NK-92 (cell line): Measurements from ENCODE around the gene SLC25A34.

Experiments
- DNase-seq: peaks from one replicate; lab custom pipeline; 2025; ENCODE audit not compliant: unreplicated experiment; lab: John Stamatoyannopoulos, UW

Gene SLC25A34

DNA sequence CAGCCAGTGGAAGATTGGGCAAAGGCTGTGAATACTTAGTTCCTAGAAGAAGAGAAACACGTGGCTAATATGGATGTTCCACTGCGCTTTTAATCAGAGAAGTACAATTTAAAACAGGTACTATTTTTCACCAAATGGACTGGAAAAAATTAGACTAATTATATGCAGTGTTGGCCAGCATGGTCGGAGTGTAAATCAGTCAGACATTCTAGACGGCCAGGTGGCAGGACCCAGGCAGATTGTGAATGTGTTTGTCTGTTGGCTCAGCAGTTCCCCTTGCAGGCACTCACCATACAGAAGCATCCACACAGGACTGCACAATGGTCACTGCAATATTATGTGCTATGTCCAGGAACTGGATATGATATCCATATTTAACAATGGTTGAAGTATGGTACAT lies 23.9 kb upstream of the SLC25A34 start:
- DNase-seq = no peak

DNA sequence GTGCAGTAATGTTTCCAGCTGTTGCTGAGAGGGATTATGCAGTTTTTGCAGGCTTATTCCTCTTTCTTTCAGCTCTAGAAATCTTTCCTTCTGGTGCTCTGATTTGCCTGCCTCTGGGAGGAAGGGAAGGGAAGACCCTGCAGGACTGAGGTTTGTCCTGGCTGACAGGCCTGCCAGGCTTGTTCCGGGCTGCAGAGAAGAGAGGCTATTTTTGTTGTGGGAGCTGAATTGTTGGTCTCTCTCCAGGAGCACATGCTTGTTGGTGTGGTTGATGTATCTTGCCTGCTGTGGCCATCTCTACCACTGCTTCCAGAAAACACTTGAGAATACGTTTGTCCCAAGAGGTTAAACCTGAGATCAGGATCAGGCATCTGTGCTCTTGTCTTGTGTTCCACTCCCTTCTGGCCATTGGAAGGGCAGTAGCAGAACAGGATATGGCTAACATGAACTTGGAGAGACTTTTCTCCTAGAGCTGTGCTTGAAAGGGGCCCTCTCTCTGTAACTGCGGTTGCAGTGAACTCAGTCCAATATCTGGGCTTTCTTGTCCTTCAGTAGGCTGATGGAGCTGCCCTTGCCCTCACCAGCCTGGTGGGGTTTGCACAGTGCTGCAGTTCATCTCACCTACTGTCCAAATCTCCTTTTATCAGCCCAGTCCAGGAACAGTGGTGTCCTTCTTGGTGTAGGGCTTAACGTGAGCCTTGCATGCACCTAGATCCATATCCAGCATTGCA lies 21.5 kb upstream of the SLC25A34 start:
- DNase-seq = no peak

DNA sequence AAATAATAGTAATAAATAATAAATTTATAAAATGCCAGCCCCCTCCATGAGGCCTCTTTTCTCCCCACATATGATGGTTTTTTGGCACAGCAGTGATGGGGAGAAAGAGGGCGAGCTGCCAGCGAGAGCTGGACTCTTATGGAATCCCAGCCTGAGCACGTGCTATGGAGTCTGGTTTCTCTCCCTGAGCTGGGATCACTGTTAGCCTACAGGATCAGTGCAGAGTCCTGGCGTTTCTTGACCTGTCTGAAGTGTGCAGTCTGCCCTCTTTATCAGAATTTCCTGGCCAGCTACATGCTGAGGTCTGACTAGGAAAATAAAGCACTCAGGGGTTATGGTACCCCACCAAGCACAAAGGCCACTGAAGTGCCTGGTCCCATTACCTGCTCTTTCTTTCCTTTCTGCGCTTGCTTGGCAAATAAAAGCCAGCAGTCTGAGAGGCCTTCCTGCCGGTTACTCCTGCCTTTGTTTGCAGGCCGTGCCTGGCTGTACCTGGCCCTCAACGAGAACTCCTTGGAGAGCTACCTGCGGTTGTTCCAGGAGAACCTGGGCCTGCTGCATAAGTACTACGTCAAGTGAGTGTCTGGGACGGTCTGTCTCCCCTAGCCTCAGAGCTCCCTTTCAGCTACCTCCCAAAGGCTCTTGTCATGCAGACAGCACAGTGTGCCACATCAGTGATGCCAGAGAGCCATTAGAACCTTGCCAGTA lies 18.5 kb upstream of the SLC25A34 start:
- no peak for DNase-seq

DNA sequence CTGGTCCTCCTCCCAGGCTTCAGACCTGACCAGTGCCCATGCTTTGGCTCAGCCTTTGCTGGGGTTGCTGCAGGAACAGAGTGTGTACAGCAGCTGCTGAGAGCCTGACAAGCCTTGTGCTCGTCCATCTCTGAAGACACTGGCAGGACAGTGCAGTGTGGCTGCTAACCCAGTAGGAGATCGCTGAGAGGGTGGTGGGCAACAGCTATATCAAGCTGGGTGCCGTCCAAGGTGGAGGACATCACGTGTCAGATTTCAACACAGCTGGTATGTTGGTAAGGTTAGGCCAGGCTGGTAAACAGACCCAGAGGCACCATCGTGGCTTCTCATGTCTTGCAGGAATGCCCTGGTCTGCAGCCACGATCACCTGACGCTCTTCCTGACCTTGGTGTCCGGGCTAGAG lies 17.9 kb upstream of the SLC25A34 start:
- DNase-seq = no peak

DNA sequence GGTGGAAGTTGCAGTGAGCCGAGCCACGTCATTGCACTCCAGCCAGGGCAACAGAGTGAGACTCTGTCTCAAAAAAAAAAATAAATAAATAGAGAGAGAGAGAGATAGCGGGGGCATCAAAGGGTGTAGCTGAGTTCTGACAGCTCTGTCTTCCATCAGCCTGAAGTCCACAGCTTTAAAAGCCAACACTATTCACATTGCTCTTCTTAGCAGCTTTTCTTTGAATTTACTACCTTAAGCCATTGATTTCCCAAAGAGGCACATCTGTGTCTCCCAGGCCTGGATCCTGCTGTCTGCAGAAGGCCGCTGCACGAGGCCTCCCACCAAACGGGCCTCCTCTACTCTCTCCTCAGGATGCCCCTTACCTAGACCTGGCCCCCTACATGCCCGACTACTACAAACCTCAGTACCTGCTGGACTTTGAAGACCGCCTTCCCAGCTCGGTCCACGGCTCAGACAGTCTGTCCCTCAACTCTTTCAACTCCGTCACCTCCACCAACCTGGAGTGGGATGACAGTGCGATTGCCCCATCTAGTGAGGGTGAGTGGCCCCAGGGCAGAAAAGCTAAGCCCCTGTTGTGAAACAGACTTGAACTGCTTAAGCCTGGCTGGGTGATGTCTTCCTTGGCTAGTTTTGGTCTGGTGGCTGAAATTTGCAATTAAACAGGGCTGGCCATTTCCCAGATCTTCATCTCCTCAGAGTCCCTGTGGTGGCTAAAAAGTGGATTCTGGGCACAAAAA lies 16.5 kb upstream of the SLC25A34 start:
- no peak for DNase-seq

DNA sequence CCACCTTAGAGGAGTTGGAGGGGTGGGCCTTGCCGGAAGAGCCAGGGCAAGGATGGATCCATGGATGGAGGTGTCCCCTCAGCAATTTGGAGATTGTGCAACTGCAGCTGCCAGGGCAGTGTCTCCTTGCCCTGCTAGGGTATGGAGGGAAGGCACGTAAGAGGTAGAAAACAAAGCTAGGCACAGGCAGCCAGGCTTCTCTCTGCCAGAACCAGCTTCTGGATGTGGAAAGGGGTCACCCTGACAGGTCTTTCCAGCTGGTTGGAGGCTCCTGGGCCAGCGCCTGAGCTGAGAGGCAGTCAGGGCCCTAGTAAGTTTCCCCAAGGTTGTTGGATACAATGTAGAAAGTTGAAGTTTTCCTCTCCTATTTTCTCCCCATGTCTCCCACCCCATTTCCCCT lies 15.2 kb upstream of the SLC25A34 start:
- no peak for DNase-seq

DNA sequence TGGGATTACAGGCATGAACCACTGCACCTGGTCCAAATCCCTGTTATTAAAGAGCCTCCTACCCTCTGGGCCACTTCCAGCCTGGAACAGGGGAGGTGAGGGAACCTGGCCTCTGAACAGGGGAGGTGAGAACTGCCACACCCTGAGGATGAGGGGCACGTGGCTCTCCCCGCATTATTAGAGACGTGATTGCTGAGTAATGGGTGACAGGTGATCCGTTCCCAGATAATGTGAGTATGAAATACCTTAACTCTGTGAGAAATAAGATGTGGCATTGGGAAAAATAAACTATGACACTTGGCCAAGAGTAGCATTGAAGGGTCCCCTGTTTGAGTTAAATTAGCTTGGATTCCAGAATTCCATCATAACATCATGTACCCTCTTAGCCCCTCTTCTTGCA lies 13.6 kb upstream of the SLC25A34 start:
- DNase-seq = no peak

DNA sequence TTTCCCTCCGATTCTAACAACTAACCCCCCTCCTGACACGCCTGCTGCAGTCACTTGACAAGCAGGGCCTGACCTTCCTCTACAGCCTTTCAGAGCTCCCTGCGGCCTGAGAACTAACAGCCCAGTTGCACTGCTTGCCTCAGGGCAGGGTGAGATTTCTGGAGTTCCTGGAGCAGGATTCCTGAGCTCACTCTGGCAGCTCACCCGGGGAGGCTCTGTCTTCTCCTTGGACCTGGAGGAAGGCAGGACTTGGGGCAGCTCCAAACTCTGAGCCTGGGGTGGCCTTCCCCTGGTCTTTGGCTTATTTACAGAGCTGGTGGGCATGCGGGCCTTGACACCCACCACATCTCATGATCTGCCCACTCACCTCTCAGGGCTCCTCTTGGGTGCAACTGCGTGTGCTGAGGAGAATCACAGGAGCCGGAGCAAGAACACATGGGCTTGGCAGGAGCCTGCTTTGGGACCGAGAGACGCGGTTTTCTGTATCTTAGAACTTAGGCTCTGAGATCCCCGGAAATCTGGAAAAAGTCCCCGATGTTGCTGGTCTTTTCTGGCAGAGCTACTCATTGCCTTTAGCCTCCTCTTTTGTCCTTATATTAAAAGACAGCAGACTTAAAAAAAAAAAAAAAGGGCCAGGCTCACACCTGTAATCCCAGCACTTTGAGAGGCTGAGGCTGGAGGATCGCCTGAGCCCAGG lies 13.1 kb upstream of the SLC25A34 start:
- no peak for DNase-seq

DNA sequence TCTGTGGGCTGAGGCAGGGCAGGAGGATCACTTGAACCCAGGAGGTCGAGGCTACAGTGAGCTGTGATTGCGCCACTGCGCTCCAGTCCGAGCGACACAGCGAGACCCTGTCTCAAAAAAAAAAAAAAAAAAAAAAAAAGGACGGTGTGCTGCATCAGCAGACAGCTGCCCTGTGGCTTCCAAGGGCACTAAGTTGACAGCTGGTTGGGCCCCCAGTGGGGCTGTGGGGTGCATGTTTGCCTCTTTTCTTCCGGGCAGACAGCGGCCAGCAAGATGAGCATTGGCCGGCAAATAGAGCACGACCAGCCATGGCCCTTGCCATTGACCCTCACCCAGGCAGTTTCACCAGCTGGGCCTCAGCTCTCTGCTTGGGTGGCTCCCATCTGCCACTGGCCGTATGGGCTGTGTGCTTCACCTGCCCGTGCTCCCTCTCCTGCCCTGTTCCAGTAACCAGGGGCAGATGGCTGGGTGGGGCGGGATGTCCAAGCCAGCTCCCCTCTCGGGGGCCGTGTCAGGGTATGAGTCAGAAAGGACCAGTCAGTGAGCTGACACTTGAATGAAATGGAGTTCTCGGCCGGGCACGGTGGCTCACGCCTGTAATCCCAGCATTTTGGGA lies 12.3 kb upstream of the SLC25A34 start:
- no peak for DNase-seq

DNA sequence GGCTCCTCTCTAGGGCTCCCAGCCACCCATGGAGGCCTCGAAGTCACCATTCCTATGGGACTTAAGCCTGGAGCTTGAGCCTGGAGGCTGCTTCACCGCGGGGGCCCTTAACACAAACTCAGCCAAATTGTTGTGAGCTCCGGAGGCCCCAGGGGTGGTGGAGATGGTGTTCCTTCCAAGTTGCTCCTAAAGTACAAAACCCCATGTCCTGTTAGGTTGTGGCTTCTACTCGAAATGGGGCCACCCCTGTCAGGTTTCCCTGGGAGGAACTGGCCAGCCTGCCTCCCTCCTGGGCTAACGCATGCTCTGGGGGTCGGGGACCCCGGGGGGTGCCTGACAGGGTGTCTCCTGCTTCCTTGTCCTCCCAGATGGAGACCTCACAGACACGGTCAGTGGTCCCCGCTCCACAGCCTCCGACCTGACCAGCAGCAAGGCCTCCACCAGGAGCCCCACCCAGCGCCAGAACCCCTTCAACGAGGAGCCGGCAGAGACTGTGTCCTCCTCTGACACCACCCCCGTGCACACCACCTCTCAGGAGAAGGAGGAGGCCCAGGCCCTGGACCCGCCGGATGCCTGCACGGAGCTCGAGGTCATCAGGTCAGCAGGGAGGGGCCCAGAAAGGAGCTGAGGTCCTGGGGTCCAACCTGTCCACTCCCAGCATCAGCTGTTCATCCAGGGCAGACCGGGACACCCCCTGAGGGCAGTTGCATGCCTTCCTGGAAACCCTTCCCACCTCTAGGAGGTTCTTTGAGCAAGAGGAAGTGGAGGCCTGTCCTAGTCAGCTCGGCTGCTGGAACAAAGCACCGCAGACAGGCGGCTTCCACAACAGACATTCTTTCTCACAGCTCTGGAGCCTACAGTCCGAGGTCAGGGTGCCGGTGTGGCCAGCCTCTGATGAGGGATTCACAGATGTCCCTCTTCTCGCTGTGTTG lies 10.8 kb upstream of the SLC25A34 start:
- DNase-seq = no peak

DNA sequence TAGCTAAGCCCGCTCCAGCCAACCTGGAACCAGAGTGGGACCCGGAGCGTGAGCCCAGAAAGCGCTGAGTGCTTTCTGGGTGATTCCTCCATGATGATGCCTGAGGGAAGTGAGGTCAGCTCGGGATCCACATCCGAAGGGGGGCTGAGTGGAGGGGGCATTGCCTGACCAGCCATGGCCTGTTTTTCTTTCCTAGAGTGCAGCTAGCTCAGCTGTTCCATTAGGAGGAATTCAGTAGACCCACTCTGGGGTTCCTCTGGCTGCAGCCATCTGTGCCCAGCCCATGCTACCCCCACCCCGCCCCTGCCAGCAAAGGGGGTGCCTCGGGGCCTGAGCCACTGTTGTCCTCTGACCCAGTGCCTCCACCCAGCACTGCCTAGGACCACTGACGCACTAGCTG lies 9.6 kb upstream of the SLC25A34 start:
- DNase-seq = no peak

DNA sequence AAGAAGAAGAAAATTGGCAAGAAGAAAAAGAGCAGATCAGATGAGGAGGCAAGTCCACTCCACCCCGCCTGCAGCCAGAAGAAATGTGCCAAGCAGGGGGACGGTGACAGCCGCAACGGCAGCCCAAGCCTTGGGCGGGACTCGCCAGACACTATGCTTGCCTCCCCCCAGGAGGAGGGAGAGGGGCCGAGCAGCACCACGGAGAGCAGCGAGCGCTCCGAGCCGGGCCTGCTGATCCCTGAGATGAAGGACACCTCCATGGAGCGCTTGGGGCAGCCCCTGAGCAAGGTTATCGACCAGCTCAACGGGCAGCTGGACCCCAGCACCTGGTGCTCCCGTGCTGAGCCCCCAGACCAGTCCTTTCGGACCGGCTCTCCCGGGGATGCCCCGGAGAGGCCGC lies 9.0 kb upstream of the SLC25A34 start:
- DNase-seq = no peak

DNA sequence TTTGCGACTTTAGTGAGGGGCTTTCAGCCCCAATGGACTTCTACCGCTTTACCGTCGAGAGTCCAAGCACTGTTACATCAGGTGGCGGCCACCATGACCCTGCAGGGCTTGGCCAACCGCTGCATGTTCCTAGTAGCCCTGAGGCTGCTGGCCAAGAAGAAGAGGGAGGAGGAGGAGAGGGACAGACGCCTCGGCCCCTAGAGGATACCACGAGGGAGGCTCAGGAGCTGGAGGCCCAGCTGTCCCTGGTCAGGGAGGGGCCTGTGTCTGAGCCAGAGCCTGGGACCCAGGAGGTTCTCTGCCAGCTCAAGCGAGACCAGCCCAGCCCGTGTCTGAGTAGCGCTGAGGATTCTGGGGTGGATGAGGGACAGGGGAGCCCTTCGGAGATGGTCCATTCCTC lies 8.6 kb upstream of the SLC25A34 start:
- no peak for DNase-seq

DNA sequence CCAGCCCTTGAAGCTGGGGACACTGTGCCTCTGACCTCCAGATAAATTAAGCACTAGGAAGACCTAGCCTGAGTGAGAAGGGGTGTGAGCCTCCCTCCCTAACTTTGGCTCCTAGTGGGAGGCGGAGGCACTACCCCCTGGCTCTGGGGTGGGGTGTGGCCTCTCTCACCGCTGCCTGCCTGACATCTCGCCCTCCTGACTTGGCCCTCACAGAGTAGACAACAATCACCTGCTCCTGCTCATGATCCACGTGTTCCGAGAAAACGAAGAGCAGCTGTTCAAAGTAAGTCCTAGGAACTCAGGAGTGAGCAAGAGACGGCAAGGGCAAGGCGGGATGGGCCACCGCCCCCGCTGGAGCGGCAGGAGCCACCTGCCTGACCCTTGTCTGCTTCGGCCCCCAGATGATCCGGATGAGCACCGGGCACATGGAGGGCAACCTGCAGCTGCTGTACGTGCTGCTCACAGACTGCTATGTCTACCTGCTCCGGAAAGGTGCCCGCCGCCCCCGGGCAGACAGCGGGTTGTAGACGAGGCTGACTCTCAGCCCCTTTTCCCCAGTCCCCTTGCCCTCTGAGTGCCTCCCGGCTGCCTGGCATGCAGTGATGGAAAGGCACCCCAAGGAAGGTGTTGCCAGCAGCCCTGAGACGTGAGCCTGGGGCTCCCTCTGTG lies 8.1 kb upstream of the SLC25A34 start:
- DNase-seq = no peak

DNA sequence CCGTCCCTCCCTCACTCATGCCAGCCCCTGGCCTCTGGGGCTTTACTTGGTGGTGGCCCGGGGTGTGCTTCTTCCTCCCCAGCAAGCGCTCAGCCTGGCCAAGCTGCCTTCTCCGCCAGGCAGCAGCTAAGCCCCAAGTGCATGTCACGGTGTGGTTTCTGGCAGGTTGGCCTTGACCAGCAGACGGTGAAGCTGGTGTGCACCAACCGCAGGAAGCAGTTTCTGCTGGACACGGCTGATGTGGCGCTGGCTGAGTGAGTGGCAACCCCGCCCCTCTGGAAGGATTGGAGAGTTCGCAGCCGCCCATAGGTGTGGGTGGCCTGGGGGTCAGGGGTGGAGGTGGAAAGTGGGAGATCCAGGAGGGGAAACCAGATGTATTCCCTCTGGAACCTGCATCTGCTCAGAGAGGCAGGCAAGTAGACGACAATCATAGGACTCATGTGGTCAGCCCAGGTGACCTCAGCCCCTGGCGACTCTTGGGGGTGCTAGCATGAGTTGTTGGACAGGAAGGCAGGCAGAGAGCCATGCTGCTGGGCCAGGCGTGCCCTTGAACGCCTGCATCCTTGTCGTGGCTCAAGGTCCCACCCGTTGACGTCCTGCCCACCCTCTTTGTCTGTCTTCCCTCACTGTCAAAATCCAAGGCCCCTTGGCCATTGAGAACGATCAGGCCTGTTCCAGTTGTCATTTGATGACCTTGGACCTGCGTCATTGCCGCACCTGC lies 7.0 kb upstream of the SLC25A34 start:
- no peak for DNase-seq

DNA sequence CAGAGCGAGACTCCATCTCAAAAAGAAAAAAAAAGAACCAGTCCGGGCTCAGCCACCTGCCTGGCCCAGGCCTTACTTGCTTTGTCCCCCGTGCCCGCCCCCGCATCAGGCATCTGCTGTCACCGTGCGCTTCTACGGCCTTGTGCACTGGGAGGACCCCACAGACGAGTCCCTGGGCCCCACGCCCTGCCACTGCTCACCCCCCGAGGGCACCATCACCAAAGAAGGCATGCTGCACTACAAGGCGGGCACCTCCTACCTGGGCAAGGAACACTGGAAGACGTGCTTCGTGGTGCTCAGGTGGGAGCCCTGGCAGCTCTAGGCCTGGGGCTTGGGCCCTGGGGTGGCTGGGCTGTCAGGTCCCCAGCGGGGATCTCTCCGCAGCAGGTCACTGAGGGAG lies 5.6 kb upstream of the SLC25A34 start:
- DNase-seq = no peak

DNA sequence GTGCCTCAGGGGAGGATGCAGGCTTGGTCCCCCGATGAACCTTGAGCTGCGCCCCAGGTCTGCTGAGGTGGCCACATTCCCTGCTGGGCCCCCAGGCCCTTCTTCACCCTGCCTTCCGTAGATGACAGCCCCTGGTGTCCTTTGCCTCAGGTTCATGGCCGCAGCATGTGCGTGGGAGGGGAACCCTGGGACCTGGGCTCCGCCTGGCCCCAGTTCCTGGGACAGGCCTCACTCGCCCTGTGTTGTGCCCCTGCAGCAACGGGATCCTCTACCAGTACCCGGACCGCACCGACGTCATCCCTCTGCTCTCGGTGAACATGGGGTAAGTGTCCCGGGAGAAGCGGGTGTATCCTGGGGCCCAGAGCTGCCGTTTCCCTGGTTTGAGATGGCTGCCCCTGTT lies 5.1 kb upstream of the SLC25A34 start:
- DNase-seq = no peak

DNA sequence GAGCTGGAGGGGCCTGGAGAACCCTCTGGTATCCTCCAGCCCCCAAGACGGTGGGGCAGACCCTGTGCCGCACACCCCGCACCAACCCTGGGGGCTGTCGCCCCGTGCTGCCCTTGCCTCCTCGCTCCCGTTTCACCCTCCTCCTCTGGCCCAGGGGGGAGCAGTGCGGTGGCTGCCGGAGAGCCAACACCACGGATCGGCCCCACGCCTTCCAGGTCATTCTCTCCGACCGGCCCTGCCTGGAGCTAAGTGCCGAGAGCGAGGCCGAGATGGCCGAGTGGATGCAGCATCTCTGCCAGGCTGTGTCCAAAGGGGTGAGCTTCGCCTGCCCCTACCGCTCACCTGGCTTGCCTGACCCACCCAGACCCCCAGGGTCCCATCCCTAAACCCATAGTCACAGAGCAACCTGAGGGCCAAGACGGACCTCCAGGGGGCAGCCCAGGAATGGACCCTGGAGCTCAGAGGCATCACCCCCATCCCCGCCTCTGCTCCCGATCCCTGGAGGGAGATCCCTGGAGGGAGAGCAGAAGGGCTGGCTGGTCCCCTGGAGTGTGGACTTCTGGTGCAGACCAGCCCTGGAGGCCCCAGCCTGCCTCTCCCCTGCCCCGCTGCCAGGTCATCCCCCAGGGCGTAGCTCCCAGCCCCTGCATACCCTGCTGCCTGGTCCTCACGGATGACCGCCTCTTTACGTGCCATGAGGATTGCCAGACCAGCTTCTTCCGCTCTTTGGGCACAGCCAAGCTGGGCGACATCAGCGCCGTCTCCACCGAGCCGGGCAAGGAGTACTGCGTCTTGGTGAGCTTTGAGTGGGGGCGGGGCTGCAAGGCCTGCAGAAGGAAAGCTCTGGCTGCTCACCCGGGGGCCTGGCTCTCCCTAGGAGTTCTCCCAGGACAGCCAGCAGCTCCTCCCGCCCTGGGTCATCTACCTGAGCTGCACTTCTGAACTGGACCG lies 4.0 kb upstream of the SLC25A34 start:
- no peak for DNase-seq
